K562 (cell line): ENCODE data around the gene C22orf31. TPM values are rescaled to one million over a fixed set of nuclear protein-coding genes. Genes with fewer than 3 reads are reported as not detected.

ENCODE experiments used
- ATAC-seq: fragments of 200-7000 bp; cut with Tn5 transposase; 3 replicates; pipeline ENCODE4 v1.9.1; 2020; ENCODE audit warnings: moderate library complexity
- BruUV-seq: library from RNA; stranded (reverse); fragments of 400-500 nt; replicated peaks from 2 replicates; lab custom pipeline; 2021; lab: Mats Ljungman, UMichigan
- CTCF ChIA-PET: fragments of 300-600 bp; formaldehyde crosslinking; extraction: SDS; loops from one replicate; lab custom pipeline; 2021; ENCODE audit warnings: low intra/inter-chr PET ratio; lab: Yijun Ruan, JAX
- POLR2A ChIA-PET: fragments of 300-600, 350-650 bp; sonication (Branson Sonifier 250); formaldehyde crosslinking; extraction: SDS; loops from one replicate; lab custom pipeline; 2021; ENCODE audit warnings: antibody characterized with exemption, inconsistent platforms; lab: Yijun Ruan, JAX
- DNase-seq, 4 experiments: peaks; one replicate each; pipeline versions ENCODE4 v3.0.0 to v3.0.0-alpha.2; 2011 to 2018; ENCODE audit warnings: low spot score in 3 of 4, mixed read lengths in 3 of 4; ENCODE audit errors: extremely low read depth in 1 of 4
- FAIRE-seq: peaks from 2 replicates; lab custom pipeline; 2011; peaks lifted over from hg19 to GRCh38; lab: Jason Lieb, UNC
- H2AFZ ChIP-seq: 2 replicates; pipeline ENCODE4 v1.6.0; 2011; ENCODE audit warnings: low read depth, low read length, control low read depth, inconsistent platforms
- H3K27ac ChIP-seq: fragments of 200-600 bp; 3 replicates; pipeline ENCODE4 v1.8.0; 2011; ENCODE audit warnings: low read depth, mild to moderate bottlenecking, control low read depth, inconsistent platforms, low read length, moderate library complexity, mixed read lengths; ENCODE audit errors: extremely low read depth
- H3K27me3 ChIP-seq, 2 experiments: fragments of 300-600 bp in 1 of 2; 2 replicates in 1 of 2; 3 replicates in 1 of 2; pipeline versions ENCODE4 v1.6.0 to v1.8.0; 2011; ENCODE audit warnings: inconsistent platforms in 2 of 2, low read length in 2 of 2, mild to moderate bottlenecking in 1 of 2, mixed read lengths in 1 of 2, moderate library complexity in 1 of 2; ENCODE audit not compliant: control insufficient read depth in 2 of 2, insufficient read depth in 2 of 2
- H3K36me3 ChIP-seq: fragments of 300-600 bp; 3 replicates; pipeline ENCODE4 v1.8.0; 2011; ENCODE audit warnings: mild to moderate bottlenecking, low read length, inconsistent platforms; ENCODE audit not compliant: control insufficient read depth, insufficient read depth
- H3K4me1 ChIP-seq, 2 experiments: fragments of 200-600 bp in 1 of 2; replicated peaks in 1 of 2; 2 replicates in 1 of 2; 3 replicates in 1 of 2; pipeline versions ENCODE4 v1.5.1 to v1.8.0; 2011; ENCODE audit warnings: inconsistent platforms in 2 of 2, low read length in 2 of 2, mild to moderate bottlenecking in 1 of 2, mixed read lengths in 1 of 2, moderate library complexity in 1 of 2; ENCODE audit not compliant: control insufficient read depth in 2 of 2, insufficient read depth in 2 of 2
- H3K4me2 ChIP-seq: 2 replicates; pipeline ENCODE4 v1.6.1; 2011; ENCODE audit warnings: low read length, control low read depth, inconsistent platforms, mixed read lengths; ENCODE audit not compliant: insufficient read depth
- H3K4me3 ChIP-seq: fragments of 200-600 bp; sonication (generic), shearing (Covaris generic); 2 replicates; pipeline ENCODE4 v1.5.1; 2016; ENCODE audit warnings: control low read depth, inconsistent platforms
- H3K79me2 ChIP-seq: fragments of 200-600 bp; 3 replicates; pipeline ENCODE4 v1.8.0; 2011; ENCODE audit warnings: low read length, inconsistent platforms; ENCODE audit not compliant: control insufficient read depth, insufficient read depth
- H3K9ac ChIP-seq, 2 experiments: 2 replicates each; pipeline versions ENCODE4 v1.6.0 to v1.6.1; 2011; ENCODE audit warnings: low read depth in 2 of 2, low read length in 2 of 2, control low read depth in 1 of 2, inconsistent platforms in 1 of 2, mild to moderate bottlenecking in 1 of 2, mixed read lengths in 1 of 2; ENCODE audit not compliant: insufficient read depth in 1 of 2
- H3K9me1 ChIP-seq: one replicate; pipeline ENCODE4 v1.6.0; 2011; ENCODE audit warnings: inconsistent platforms, mild to moderate bottlenecking, low read length, moderate library complexity; ENCODE audit not compliant: control insufficient read depth, insufficient read depth
- H3K9me3 ChIP-seq: replicated peaks from 2 replicates; pipeline ENCODE4 v1.5.1; 2011; ENCODE audit warnings: low read depth, low read length, inconsistent platforms; ENCODE audit not compliant: control insufficient read depth, insufficient read depth
- H4K20me1 ChIP-seq: replicated peaks from 2 replicates; pipeline ENCODE4 v1.6.1; 2011; ENCODE audit warnings: low read length, inconsistent platforms, mixed read lengths; ENCODE audit not compliant: control insufficient read depth, insufficient read depth
- GABPA ChIP-seq: fragments of 200-800 bp; sonication (Bioruptor generic); conservative IDR thresholded peaks from 2 replicates; pipeline ENCODE4 v1.6.1; 2016; ENCODE audit warnings: low read depth, missing genetic modification characterization, missing compliant biosample characterization
- ILK ChIP-seq: fragments of 450-650 bp; IDR thresholded peaks from 2 replicates; pipeline ENCODE4 v1.6.1; 2016; ENCODE audit warnings: missing genetic modification characterization, low read depth, mild to moderate bottlenecking, missing compliant biosample characterization, moderate library complexity, borderline replicate concordance
- MIER1 ChIP-seq: fragments of 450-650 bp; IDR thresholded peaks from 2 replicates; pipeline ENCODE4 v1.6.1; 2016; ENCODE audit warnings: antibody characterized with exemption, mild to moderate bottlenecking, low read depth
- NCOA1 ChIP-seq: fragments of 450-650 bp; IDR thresholded peaks from 2 replicates; pipeline ENCODE4 v1.6.1; 2016; ENCODE audit warnings: low read depth
- ZNF384 ChIP-seq: IDR thresholded peaks from 2 replicates; pipeline ENCODE4 v1.6.1; 2012; ENCODE audit warnings: low read depth, low read length, improper control_type of control experiment
- WGBS: fragments of 100-300 bp; shearing (Covaris generic); methylation state at CpG from one replicate; pipeline ENCODE4 v1.1.6; 2016; ENCODE audit warnings: low coverage, mixed read lengths; ENCODE audit not compliant: insufficient coverage; ENCODE audit errors: missing lambda C conversion rate; 5-methylcytosine and 5-hydroxymethylcytosine counted together
- in situ Hi-C: fragments of 300-500 bp; cut with MboI; formaldehyde crosslinking; loops from 4 replicates; pipeline ENCODE4 v1.15.0; 2018; ENCODE audit warnings: inconsistent platforms, mixed read lengths
- intact Hi-C: fragments of 100-400 bp; cut with micrococcal nuclease; formaldehyde crosslinking; loops from 2 replicates; pipeline ENCODE4 v1.14.2; 2022
- polyA plus RNA-seq, 8 experiments: library from polyadenylated mRNA; depleted of rRNA in 4 of 8; stranded (reverse) in 5 of 8; unstranded in 3 of 8; fragments of >200 nt; fragmentation: Nextera tagmentation in 2 of 8; fragmentation: Illumina TruSeq in 1 of 8; extraction: Ambion mirVana in 2 of 8; extraction: Trizol in 1 of 8; gene quantifications; 2 replicates each; pipeline versions ENCODE4 v1.2.1 to v1.2.3, GENCODE V29; 2011 to 2014; ENCODE audit warnings: inconsistent platforms in 1 of 8, missing spikeins in 1 of 8
- total RNA-seq, 7 experiments: library from RNA; depleted of rRNA in 6 of 7; stranded (reverse); fragments of >200 nt in 6 of 7; fragmentation: Illumina TruSeq in 2 of 7; extraction: Trizol in 2 of 7; gene quantifications; 2 replicates each; pipeline versions ENCODE4 v1.2.1 to v1.2.3, GENCODE V29; 2011 to 2021; ENCODE audit warnings: low replicate concordance in 1 of 7

Gene C22orf31
- total and polyA plus RNA-seq, 9 of the 15 experiments (the other 6 are each of a cell fraction or from before 2014, with no cell fraction given): not detected

DNA sequence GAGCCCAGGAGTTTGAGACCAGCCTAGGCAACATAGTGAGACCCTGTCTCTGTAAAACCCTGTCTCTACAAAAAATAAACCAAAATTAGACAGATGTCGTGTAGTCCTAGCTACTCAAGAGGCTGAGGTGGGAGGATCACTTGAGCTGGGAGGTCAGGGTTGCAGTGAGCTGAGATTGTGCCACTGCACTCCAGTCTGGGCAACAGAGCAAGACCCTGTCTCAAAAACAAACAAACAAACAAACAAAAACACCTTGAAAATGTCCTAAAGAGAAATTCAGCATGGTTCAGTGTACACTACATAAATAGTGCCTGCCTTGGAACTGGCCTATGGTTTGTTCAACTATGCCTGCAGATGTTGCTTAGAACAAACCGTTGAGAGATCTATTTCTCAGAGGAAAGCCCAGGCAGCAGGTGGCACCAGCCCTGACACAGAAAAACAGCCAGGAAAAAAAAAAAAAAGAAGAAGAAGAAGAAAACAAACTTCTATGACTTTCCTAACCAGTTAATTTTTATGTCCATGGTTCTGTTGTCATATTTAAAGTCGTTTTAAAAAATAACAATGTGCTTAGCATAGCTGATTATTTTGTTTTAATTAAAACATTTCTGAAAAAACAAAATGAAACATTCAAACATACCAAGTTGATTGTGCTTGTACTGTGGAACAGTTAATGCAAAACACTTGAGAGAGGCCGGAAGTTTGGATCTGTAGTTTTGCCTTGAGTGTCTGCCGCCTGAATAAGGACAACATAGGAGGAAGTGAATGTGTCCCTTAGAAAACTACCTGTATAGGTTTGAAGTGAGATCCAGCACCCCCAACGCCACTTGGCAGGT, 16.6 kb upstream of the C22orf31 start:
- TF ChIP-seq GABPA (peak; percentile 22; the same call in 1 of the 2 replicates), ILK (tag) (no peak), NCOA1 (no peak), ZNF384 (peak; percentile 22; the same call in 1 of the 2 replicates), MIER1 (no peak)
- Histone ChIP-seq H3K4me2 (peak overlapping the region; percentile 66), H3K36me3 (no peaks in the 10 kb centered on the region), H3K9ac (peak overlapping the region in 1 of 2 experiments; percentile 38; a peak in 2 of 4 replicates), H3K27ac (peak overlapping the region; percentile 76), H3K79me2 (no peaks in the 10 kb centered on the region), H3K4me1 (peaks cover 16 to 22% of the 10 kb centered on the region in 2 experiments), H4K20me1 (no peaks in the 10 kb centered on the region), H3K27me3 (no peaks in the 10 kb centered on the region), H3K9me1 (no peaks in the 10 kb centered on the region), H3K4me3 (no peak overlapping the region), H3K9me3 (no peaks in the 10 kb centered on the region), H2AFZ (peak overlapping the region; percentile 86)
- ATAC-seq (no peak; the same call in 2 of the 3 replicates), DNase-seq (no peak), FAIRE-seq (no peak)
- ChIA-PET POLR2A (interaction anchor here (0.6 to 1.7 kb wide), 3 partner anchors 10 to 266 kb away, joined by 3 to 5 read pairs (median 5); no protein-coding TSS in a partner anchor), CTCF (interaction anchor here (0.6 kb wide), 1 partner anchor 17 kb away, joined by 3 read pairs; the partner anchor contains the start of gene C22orf31)
- in situ Hi-C loops: no loop called here
- intact Hi-C loops: no loop called here
- no TSS peak for BruUV-seq
- 50% methylated on average over 6 of the region's 6 CpGs for WGBS
